Lung (tissue), 12 donors: ENCODE measurements around the gene LGR5. TPM values are rescaled to one million over a fixed set of nuclear protein-coding genes. Genes with fewer than 3 reads are reported as not detected.

Experiments
- ATAC-seq: fragments of 200-7000 bp; cut with Tn5 transposase; one replicate; pipeline ENCODE4 v1.9.1; 2020; ENCODE audit warnings: moderate number of reproducible peaks; ENCODE audit not compliant: insufficient read depth, low FRiP score
- DNase-seq, 3 donors: peaks; one replicate each; pipeline ENCODE4 v3.0.0-alpha.2; 2013 to 2017
- H3K27ac ChIP-seq, 2 donors: one replicate each; pipeline ENCODE4 v1.5.1; 2013; ENCODE audit warnings: mild to moderate bottlenecking in 2 of 2, moderate library complexity in 2 of 2, control low read depth in 1 of 2, inconsistent platforms in 1 of 2, low read depth in 1 of 2, low read length in 1 of 2
- H3K27me3 ChIP-seq, 3 donors: one replicate each; pipeline ENCODE4 v1.5.1; 2013; ENCODE audit warnings: low read length in 2 of 3; ENCODE audit not compliant: control insufficient read depth in 3 of 3, insufficient read depth in 3 of 3
- H3K36me3 ChIP-seq, 4 donors: one replicate each; pipeline ENCODE4 v1.5.1; 2013; ENCODE audit warnings: low read length in 4 of 4, mild to moderate bottlenecking in 1 of 4, moderate library complexity in 1 of 4; ENCODE audit not compliant: control insufficient read depth in 4 of 4, insufficient read depth in 4 of 4
- H3K4me1 ChIP-seq, 5 donors: one replicate each; pipeline ENCODE4 v1.5.1; 2013; ENCODE audit warnings: low read length in 5 of 5, mild to moderate bottlenecking in 2 of 5, moderate library complexity in 1 of 5; ENCODE audit not compliant: control insufficient read depth in 5 of 5, insufficient read depth in 5 of 5
- H3K4me3 ChIP-seq: one replicate; pipeline ENCODE4 v1.5.1; 2013; ENCODE audit warnings: mild to moderate bottlenecking, control low read depth, moderate library complexity
- H3K9ac ChIP-seq, 2 donors: one replicate each; pipeline ENCODE4 v1.5.1; 2013; ENCODE audit warnings: low read length in 2 of 2, control low read depth in 1 of 2; ENCODE audit not compliant: insufficient read depth in 1 of 2
- H3K9me3 ChIP-seq, 4 donors: one replicate each; pipeline ENCODE4 v1.5.1; 2013; ENCODE audit warnings: low read length in 3 of 4, mild to moderate bottlenecking in 1 of 4, moderate library complexity in 1 of 4; ENCODE audit not compliant: control insufficient read depth in 4 of 4, insufficient read depth in 3 of 4
- CTCF ChIP-seq: IDR thresholded peaks from 2 replicates; pipeline ENCODE4 v1.5.1; 2012; ENCODE audit warnings: mild to moderate bottlenecking; ENCODE audit errors: control extremely low read depth, extremely low read depth
- WGBS, 2 donors: extraction: QIAGEN DNeasy Blood & Tissue Kit; methylation state at CpG; one replicate each; pipeline ENCODE4 v1.1.7; 2013; 5-methylcytosine and 5-hydroxymethylcytosine counted together
- polyA plus RNA-seq, 2 donors: library from polyadenylated mRNA; stranded (reverse); fragments of 200-250 nt; gene quantifications; one replicate each; pipeline ENCODE4 v1.2.1, GENCODE V29; 2013
- total RNA-seq, 2 donors: library from RNA; depleted of rRNA in 1 of 2; stranded (reverse); fragments of >200 nt in 1 of 2; gene quantifications; one replicate each; pipeline ENCODE4 v1.2.1, GENCODE V29; 2014 to 2021
- donor health status: control.
- donor health status: control.
- donor health status: Bipolar disorder and iron deficiency.
- donor health status: healthy.
- donor health status: DM: yes; HTN: yes; CAD: no.

Gene LGR5
- total and polyA plus RNA-seq, 4 donors: 0.06 to 1.4 (median 0.21) TPM

DNA sequence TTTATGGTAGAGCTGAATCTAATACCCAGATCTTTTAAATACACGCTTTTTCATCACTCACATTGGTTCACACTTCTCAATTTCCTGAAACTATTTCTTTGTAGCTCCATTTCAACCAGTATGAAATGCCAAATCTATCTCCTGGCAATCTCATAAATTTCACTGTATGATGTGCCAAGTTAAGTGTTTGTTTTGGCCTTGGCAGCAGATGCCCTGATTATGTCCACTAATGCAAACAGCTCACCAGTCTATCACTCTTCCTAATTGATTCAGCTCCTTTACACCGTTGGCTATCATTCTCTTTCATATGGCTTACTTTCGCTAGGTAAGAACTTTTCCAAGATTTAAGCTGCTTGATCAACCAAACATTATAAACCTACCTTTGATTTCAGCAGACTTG is 165.4 kb downstream of the LGR5 start:
- ATAC-seq (no peak), DNase-seq (peak in 2 of 3 donors; percentile 22 to 26)
- peaks cover 0 to 5% (median 0%) of the 10 kb centered on the region in 3 donors for H3K27me3 ChIP-seq

GRCh38 chr12:71607494-71608330 is 168.1 kb downstream of the LGR5 start:
- Histone ChIP-seq H3K4me3 (no peak overlapping the region), H3K4me1 (peaks cover 0 to 6% (median 0%) of the 10 kb centered on the region in 5 donors), H3K36me3 (peaks cover 2 to 35% (median 26%) of the 10 kb centered on the region in 4 donors), H3K27ac (no peak overlapping the region), H3K27me3 (no peaks in the 10 kb centered on the region), H3K9ac (no peak overlapping the region), H3K9me3 (no peaks in the 10 kb centered on the region)
- ATAC-seq: no peak
- 91 to 96% methylated on average over 4 of the region's 4 CpGs for WGBS, 2 donors
- no peak for DNase-seq
- no peak for TF ChIP-seq CTCF

More for the DNA sequence above, 165.4 kb downstream of the LGR5 start:
- Histone ChIP-seq H3K27ac (no peak overlapping the region), H3K9ac (no peak overlapping the region), H3K4me3 (no peak overlapping the region), H3K36me3 (peaks cover 2 to 24% (median 15%) of the 10 kb centered on the region in 4 donors), H3K9me3 (no peaks in the 10 kb centered on the region), H3K4me1 (peaks cover 0 to 6% (median 0%) of the 10 kb centered on the region in 5 donors)
- 82 to 88% methylated on average over 3 of the region's 3 CpGs for WGBS, 2 donors
- TF ChIP-seq CTCF: no peak

DNA sequence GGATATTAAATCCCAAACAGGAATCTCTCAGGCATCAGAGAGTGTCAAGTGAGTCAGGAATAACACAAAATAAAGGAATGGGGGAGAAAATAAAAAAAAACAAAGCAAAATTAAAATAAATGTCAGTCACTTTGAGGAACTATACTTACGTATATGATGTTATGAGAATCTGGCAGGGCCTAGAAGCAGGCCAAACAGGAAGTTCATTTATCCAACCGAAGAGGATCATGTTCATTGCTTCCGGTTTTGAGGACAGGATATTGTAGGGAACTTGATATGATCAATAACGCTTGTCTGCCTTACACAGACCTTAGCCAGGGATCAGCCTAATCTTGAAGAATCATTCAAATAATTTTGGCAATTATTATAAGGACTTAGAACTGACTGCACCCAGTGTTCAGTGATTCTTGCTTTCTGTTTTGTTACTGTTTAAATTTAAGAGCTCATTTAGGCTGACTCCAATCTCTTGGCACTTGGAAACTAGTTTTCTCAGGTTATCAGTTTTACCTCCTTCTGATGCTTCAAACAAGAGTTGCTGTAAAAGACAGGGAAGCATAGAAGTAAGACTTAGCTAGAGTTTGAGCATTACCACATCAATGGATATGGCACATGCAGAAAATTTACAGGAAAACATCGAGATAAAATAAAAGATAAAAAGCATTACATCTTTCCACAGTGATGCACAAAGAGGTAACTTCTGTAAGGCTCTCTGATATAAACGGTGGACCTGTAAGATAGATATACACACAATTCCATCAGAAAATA is 170.6 kb downstream of the LGR5 start:
- peaks cover 2 to 51% (median 37%) of the 10 kb centered on the region in 4 donors for H3K36me3 ChIP-seq
- DNase-seq: no peak
- H3K9ac ChIP-seq: no peak overlapping the region
- peaks cover 0 to 2% (median 0%) of the 10 kb centered on the region in 5 donors for H3K4me1 ChIP-seq
- no peak overlapping the region for H3K4me3 ChIP-seq
- no peak for TF ChIP-seq CTCF
- WGBS, 2 donors: 36 to 59% methylated on average over 6 of the region's 6 CpGs
- H3K27me3 ChIP-seq: no peaks in the 10 kb centered on the region
- H3K27ac ChIP-seq: no peak overlapping the region
- no peaks in the 10 kb centered on the region for H3K9me3 ChIP-seq
- no peak for ATAC-seq
